Cardiac muscle cell (in vitro differentiated cells and primary cell): ENCODE data around the gene XAGE1B. TPM values are rescaled to one million over a fixed set of nuclear protein-coding genes. Genes with fewer than 3 reads are reported as not detected.
"Not testable (repeated sequence)": the region's sequence is repeated elsewhere in the genome, so short reads cannot be mapped to it uniquely, and the experiment has no call there.

ENCODE experiments used
- DNase-seq, 2 donors: peaks; one replicate each; pipeline versions ENCODE4 v3.0.0 to v3.0.0-alpha.2; 2010 to 2017; ENCODE audit warnings: low read depth in 1 of 2, low spot score in 1 of 2
- H3K27ac ChIP-seq: fragments of 200-600 bp; sonication (generic); 2 replicates; pipeline ENCODE4 v1.5.1; 2016
- H3K27me3 ChIP-seq: fragments of 200-600 bp; sonication (generic); 2 replicates; pipeline ENCODE4 v1.6.0; 2016; ENCODE audit warnings: control low read depth
- H3K36me3 ChIP-seq: fragments of 200-600 bp; sonication (generic); 2 replicates; pipeline ENCODE4 v1.5.1; 2016; ENCODE audit warnings: control low read depth
- H3K4me1 ChIP-seq: fragments of 200-600 bp; sonication (generic); 2 replicates; pipeline ENCODE4 v1.8.1; 2017; ENCODE audit warnings: low read depth, mild to moderate bottlenecking, mixed run types
- H3K4me3 ChIP-seq: fragments of 200-600 bp; sonication (generic); 2 replicates; pipeline ENCODE4 v1.5.1; 2016; ENCODE audit warnings: mild to moderate bottlenecking
- H3K9me3 ChIP-seq: fragments of 200-600 bp; sonication (generic); 2 replicates; pipeline ENCODE4 v1.5.1; 2017; ENCODE audit warnings: low read depth, mild to moderate bottlenecking, control low read depth
- CTCF ChIP-seq: IDR thresholded peaks from 2 replicates; pipeline ENCODE4 v1.5.1; 2012; ENCODE audit warnings: low read depth, mild to moderate bottlenecking, low read length
- polyA plus RNA-seq: library from polyadenylated mRNA; unstranded; fragments of >200 nt; fragmentation: Nextera tagmentation; extraction: Ambion mirVana; gene quantifications from 2 replicates; pipeline ENCODE4 v1.2.1, GENCODE V29; 2016
- total RNA-seq: library from RNA; depleted of rRNA; stranded (reverse); fragments of >200 nt; gene quantifications from 2 replicates; pipeline ENCODE4 v1.2.3, GENCODE V29; 2016

The XAGE1B gene
- total RNA-seq = not detected in 2 replicates
- not detected in 2 replicates for polyA plus RNA-seq

- H3K4me1 ChIP-seq, H3K27me3 ChIP-seq, H3K27ac ChIP-seq: not testable (repeated sequence)
Observed at GRCh38 chrX:52516987-52517325, at the start of gene XAGE1B. Gene XAGE1B (minus strand): TSS chrX:52517063. CDS start chrX:52515527, 1,536 bp downstream.

GRCh38 chrX:52563105-52563504 is 46.2 kb upstream of the XAGE1B start:
- no peak for DNase-seq
- Histone ChIP-seq H3K27me3 (no peaks in the 10 kb centered on the region), H3K4me1 (no peaks in the 10 kb centered on the region), H3K9me3 (no peaks in the 10 kb centered on the region), H3K4me3 (no peak overlapping the region), H3K36me3 (no peaks in the 10 kb centered on the region), H3K27ac (no peak overlapping the region)
- TF ChIP-seq CTCF = no peak

More at GRCh38 chrX:52516987-52517325, at the start of gene XAGE1B:
- not testable (repeated sequence) for H3K36me3 ChIP-seq, DNase-seq, H3K9me3 ChIP-seq, H3K4me3 ChIP-seq

- Histone ChIP-seq H3K4me1 (no peaks in the 10 kb centered on the region), H3K27ac (no peak overlapping the region), H3K36me3 (no peaks in the 10 kb centered on the region), H3K4me3 (no peak overlapping the region), H3K27me3 (no peaks in the 10 kb centered on the region), H3K9me3 (no peaks in the 10 kb centered on the region)
- DNase-seq = no peak
- TF ChIP-seq CTCF = no peak
Observed at GRCh38 chrX:52558140-52558539, 41.3 kb upstream of the XAGE1B start.

GRCh38 chrX:52556741-52557140 is 39.9 kb upstream of the XAGE1B start:
- TF ChIP-seq CTCF = no peak
- DNase-seq = no peak
- H3K36me3 ChIP-seq = no peaks in the 10 kb centered on the region
- H3K4me3 ChIP-seq = no peak overlapping the region
- no peaks in the 10 kb centered on the region for H3K4me1 ChIP-seq
- H3K27me3 ChIP-seq = no peaks in the 10 kb centered on the region
- no peak overlapping the region for H3K27ac ChIP-seq
- H3K9me3 ChIP-seq = no peaks in the 10 kb centered on the region

GRCh38 chrX:52553995-52554642 is 37.3 kb upstream of the XAGE1B start:
- H3K4me1 ChIP-seq = no peaks in the 10 kb centered on the region
- H3K4me3 ChIP-seq = no peak overlapping the region
- H3K9me3 ChIP-seq = no peaks in the 10 kb centered on the region
- H3K27me3 ChIP-seq = no peaks in the 10 kb centered on the region
- DNase-seq = no peak
- no peaks in the 10 kb centered on the region for H3K36me3 ChIP-seq
- TF ChIP-seq CTCF = no peak
- H3K27ac ChIP-seq = no peak overlapping the region

GRCh38 chrX:52548769-52549168 is 31.9 kb upstream of the XAGE1B start:
- H3K27ac ChIP-seq, H3K27me3 ChIP-seq, H3K36me3 ChIP-seq, H3K4me1 ChIP-seq, H3K9me3 ChIP-seq, DNase-seq, H3K4me3 ChIP-seq: not testable (repeated sequence)
